ENCODE results near the gene EFHC1. TPM values are rescaled to one million over a fixed set of nuclear protein-coding genes. Genes with fewer than 3 reads are reported as not detected.
A peak's percentile ranks its signal among the peaks of the same experiment; 100 is the strongest.
"Not testable (repeated sequence)": the region's sequence is repeated elsewhere in the genome, so short reads cannot be mapped to it uniquely, and the experiment has no call there.

EFHC1 gene
- polyA plus RNA-seq, 1 donor from 2014 or later = 7.1 TPM

DNA sequence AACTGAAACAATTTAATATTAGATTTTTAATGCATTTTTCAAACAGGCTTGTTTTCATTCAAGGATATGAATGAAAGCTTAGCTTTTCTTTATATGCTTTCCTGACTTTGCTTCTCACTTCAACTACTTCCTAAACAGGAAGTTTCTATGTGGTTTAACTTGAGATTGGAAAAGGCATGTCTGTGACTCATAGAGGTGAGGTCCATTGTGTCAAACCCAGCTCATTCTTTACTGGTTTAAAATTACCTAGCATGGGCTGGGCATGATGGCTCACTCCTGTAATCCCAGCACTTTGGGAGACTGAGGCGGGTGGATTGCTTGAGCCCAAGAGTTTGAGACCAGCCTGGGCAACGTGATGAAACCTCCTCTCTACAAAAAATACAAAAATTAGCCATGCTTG, 34.4 kb downstream of the EFHC1 start:
- Mint-ChIP-seq H3K9me3 (peaks cover 1 to 11% (median 11%) of the 10 kb centered on the region in 3 donors), H3K4me1 (no peaks in the 10 kb centered on the region), H3K4me3 (no peak overlapping the region), H3K27ac (no peak overlapping the region), H3K27me3 (no peaks in the 10 kb centered on the region), H3K36me3 (peaks cover 23% of the 10 kb centered on the region)

DNA sequence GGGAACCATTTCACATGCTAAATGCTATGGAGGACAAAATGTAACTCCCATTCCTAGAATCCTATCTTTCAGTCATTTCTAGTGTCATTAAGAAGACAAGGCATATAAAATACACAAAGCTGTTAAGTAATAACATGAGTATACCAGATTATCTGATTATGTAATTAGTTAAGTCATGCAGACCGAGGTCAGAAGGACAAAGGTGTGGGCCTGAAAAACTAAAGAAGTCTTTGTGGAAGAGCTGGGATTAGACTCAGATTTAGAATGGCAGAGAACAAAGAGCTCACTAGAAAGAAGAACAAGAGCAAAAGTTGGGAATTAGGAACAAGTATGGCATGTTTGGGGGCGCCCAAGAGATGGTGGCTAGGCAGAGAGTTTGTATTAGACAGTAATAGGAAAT, 37.0 kb downstream of the EFHC1 start:
- H3K36me3 Mint-ChIP-seq = peaks cover 14% of the 10 kb centered on the region
- no peaks in the 10 kb centered on the region for H3K27me3 Mint-ChIP-seq
- peaks cover 0 to 8% (median 0%) of the 10 kb centered on the region in 3 donors for H3K9me3 Mint-ChIP-seq
- H3K4me3 Mint-ChIP-seq = no peak overlapping the region
- peak overlapping the region in 1 of 3 donors; percentile 20 for H3K27ac Mint-ChIP-seq
- no peaks in the 10 kb centered on the region for H3K4me1 Mint-ChIP-seq

DNA sequence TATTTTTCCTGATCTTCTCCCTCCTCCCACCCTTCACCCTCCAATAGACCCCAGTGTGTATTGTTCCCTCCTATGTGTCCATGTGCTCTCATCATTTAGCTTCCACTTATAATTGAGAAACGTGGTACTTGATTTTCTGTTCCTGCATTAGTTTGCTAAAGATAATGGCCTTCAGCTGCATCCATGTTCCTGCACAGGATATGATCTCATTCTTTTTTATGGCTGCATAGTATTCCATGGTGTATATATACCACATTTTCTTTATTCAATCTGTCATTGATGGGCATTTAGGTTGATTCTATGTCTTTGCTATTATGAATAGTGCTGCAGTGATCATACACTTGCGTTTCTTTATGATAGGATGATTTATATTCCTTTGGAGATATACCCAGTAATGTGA, 41.1 kb downstream of the EFHC1 start:
- H3K36me3 Mint-ChIP-seq, H3K27ac Mint-ChIP-seq, H3K4me1 Mint-ChIP-seq, H3K9me3 Mint-ChIP-seq, H3K27me3 Mint-ChIP-seq, H3K4me3 Mint-ChIP-seq: not testable (repeated sequence)

DNA sequence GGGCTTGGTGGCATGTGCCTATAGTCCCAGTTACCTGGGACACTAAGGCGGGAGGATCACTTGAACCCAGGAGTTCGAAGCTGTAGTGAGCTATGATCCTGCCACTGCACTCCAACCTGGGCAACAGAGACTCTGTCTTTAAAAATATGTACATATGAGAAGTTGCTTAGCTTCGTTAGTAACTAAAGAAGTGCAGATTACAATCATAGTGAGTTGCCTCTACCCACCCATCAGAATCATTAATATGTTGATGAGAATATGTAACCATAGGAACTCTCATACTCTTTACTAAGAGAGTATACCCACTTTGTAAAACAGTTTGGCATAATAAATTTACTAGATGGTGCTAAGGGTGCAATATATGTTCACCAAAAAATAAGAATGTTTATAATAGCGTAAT, 54.0 kb downstream of the EFHC1 start:
- Mint-ChIP-seq H3K27me3 (no peaks in the 10 kb centered on the region), H3K9me3 (no peaks in the 10 kb centered on the region), H3K27ac (no peak overlapping the region), H3K36me3 (peaks cover 11% of the 10 kb centered on the region), H3K4me1 (no peaks in the 10 kb centered on the region), H3K4me3 (no peak overlapping the region)

DNA sequence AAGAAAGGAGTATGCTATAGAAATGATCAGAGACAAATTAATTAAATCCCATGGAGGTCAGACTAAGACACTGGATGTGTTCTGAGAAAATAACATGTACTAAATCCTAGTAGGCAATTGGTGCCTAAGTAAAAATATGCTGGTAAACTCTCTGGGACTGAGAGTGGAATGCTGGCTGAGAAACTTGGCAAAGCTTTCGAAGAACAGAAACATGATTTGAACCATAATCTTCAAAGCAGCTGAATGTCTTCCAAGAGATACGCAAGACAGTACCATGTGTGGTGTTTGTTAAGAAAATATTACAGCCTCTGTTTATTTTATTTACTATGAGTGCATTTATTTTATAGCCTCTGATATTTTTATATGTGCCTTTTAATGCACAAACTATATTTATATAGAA, 55.2 kb downstream of the EFHC1 start:
- no peak overlapping the region for H3K4me3 Mint-ChIP-seq
- no peaks in the 10 kb centered on the region for H3K9me3 Mint-ChIP-seq
- H3K4me1 Mint-ChIP-seq = no peaks in the 10 kb centered on the region
- H3K36me3 Mint-ChIP-seq = peaks cover 14% of the 10 kb centered on the region
- no peak overlapping the region for H3K27ac Mint-ChIP-seq
- no peaks in the 10 kb centered on the region for H3K27me3 Mint-ChIP-seq

DNA sequence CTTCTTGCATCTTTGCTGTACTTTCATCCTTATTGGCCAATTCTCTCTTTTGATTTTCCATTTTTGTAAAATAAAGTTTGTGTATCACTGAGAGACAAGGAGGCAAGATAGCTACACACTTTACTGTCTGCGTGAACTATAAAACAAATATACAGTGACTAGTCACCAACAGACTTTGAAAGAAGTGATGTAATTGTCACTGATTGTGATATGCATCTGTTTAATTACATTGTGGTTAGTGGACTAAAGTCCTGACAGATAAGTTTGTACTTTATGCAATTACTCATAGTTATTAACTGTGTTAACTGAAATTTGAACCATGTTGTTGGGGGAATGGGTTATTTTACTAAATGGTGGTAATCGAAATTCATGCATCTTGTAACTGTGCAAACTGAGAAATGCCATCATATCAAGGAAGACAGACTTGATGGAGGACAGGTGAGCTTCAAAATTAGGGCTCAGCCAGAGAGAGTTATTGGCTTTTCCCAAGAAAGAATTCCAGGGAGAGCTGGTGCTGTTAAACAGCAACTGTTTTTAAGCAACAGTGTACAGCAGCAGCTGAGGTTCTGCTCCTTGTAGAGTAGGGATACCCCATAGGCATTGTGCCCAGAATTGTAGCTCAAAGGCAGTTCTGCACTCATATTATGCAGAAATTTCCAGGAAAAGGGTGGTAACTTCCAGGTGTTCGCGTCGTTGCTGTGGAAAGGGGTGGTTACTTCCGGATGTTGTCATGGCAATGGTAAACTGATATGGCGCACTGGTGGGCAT, 62.9 kb downstream of the EFHC1 start:
- Mint-ChIP-seq H3K9me3 (no peaks in the 10 kb centered on the region), H3K27ac (no peak overlapping the region), H3K27me3 (no peaks in the 10 kb centered on the region), H3K4me1 (peaks cover 0 to 5% (median 3%) of the 10 kb centered on the region in 3 donors), H3K4me3 (no peak overlapping the region), H3K36me3 (peaks cover 27% of the 10 kb centered on the region)

DNA sequence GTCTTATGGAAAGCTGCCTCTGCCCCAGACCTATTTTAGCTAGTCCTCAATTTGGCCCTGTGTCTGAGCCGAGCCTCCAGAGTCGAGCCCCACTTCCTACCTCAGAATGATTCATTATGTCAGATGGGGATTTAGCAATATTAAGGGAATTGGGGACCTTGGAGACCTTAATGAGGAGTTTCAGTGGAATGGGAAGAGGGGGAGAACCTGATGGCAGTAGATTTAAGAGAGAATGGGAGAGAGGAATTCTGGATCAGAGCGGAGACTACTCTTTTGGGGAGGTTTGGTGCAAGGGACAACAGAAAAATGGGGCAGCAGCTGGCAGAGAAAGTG, 63.5 kb downstream of the EFHC1 start:
- H3K4me3 Mint-ChIP-seq = no peak overlapping the region

DNA sequence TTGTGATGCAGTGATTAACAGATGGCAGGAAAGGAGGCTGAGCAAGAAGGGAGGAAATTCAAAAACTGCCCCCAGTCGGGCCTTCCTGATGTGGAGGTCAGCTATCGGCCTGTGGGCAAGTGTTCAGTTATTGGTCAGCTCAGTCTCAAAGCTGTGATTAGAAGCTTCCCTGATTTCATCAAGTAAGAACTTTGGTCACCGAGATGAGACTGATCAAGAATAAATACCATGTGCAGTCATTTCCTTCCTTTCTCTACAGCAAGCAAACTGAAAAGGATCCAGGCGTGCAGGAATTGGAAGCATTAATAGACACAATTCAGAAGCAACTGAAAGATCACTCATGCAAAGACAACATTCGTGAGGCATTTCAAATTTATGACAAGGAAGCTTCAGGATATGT, 69.7 kb downstream of the EFHC1 start:
- Mint-ChIP-seq H3K4me1 (peaks cover 37 to 42% (median 38%) of the 10 kb centered on the region in 3 donors), H3K27ac (peak overlapping the region; percentile 95 to 98 (median 96)), H3K36me3 (peaks cover 7% of the 10 kb centered on the region), H3K4me3 (peak overlapping the region in 3 of 4 donors; percentile 22 to 70 (median 48)), H3K9me3 (no peaks in the 10 kb centered on the region), H3K27me3 (no peaks in the 10 kb centered on the region)

More for the DNA sequence above, 63.5 kb downstream of the EFHC1 start:
- Mint-ChIP-seq H3K36me3 (peaks cover 27% of the 10 kb centered on the region), H3K9me3 (no peaks in the 10 kb centered on the region), H3K27me3 (no peaks in the 10 kb centered on the region), H3K27ac (no peak overlapping the region), H3K4me1 (peaks cover 0 to 5% (median 3%) of the 10 kb centered on the region in 3 donors)

DNA sequence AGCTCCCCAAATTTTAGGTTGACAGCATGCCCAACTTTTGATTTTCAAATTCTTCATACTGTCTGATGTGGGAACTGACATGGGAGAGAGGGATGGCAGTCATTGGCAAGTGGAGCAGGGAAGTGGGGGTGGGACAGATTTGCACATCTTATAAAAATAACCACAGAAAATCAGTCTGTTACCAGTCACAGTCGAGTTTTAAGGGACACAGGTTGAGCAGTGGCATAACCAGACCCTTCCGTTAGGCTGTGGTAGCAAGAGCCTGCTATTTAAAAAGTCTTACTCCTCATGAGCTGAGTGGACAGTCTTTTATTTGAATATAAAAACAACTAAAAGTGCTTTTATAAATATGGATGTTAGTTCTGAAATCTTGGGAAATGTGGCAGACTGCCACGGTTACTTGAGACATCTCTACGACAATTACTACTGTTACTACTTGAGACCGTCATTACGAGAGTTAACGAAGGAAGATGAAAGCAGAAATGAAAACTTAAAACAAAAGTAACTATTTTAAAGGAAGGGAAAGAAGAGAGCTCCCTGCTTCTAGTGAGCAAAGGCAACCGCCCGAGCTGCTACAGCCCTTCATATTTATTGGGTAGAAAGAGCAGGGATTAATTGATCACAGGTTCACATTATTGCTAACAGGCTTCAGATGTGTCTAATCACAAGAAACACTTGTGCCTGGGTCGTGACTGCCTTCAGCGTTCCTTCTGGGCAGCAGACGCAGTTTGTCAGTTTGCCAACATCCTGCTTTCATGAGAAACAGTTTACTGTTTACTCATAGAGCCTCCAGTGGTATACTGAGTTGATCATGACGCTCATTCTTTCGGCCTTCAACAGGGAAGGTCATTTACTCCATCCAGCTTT, 71.3 kb downstream of the EFHC1 start:
- H3K27me3 Mint-ChIP-seq = no peaks in the 10 kb centered on the region
- no peaks in the 10 kb centered on the region for H3K9me3 Mint-ChIP-seq
- H3K27ac Mint-ChIP-seq = peak overlapping the region; percentile 95 to 98 (median 96)
- H3K4me1 Mint-ChIP-seq = peaks cover 44 to 54% (median 53%) of the 10 kb centered on the region in 3 donors
- H3K36me3 Mint-ChIP-seq = peaks cover 4% of the 10 kb centered on the region
- H3K4me3 Mint-ChIP-seq = peak overlapping the region; percentile 79 to 92 (median 86)

DNA sequence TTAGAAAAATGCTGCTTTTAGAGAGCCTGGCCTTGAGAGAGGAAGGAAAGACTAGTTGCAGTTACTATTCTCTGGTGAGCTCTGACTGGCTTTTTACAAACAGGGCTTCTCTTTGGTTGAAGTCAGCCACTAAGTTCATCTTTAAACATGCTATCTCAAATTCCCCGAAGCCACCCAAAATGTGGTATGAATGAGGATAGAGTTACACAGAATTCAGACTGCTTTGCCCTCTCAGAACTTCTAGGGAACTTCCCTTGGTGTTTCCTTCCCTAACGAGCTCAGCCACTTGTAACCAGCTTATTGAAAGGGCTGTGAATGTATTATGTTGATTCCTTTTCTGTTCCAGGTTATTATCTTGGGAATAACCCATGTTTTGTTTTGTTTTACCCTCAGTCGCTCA, 73.5 kb downstream of the EFHC1 start:
- Mint-ChIP-seq H3K4me1 (peaks cover 63 to 75% (median 73%) of the 10 kb centered on the region in 3 donors), H3K27me3 (no peaks in the 10 kb centered on the region), H3K4me3 (peak overlapping the region in 3 of 4 donors; percentile 65 to 75 (median 67)), H3K36me3 (no peaks in the 10 kb centered on the region), H3K9me3 (no peaks in the 10 kb centered on the region), H3K27ac (peak overlapping the region; percentile 95 to 98 (median 95))

DNA sequence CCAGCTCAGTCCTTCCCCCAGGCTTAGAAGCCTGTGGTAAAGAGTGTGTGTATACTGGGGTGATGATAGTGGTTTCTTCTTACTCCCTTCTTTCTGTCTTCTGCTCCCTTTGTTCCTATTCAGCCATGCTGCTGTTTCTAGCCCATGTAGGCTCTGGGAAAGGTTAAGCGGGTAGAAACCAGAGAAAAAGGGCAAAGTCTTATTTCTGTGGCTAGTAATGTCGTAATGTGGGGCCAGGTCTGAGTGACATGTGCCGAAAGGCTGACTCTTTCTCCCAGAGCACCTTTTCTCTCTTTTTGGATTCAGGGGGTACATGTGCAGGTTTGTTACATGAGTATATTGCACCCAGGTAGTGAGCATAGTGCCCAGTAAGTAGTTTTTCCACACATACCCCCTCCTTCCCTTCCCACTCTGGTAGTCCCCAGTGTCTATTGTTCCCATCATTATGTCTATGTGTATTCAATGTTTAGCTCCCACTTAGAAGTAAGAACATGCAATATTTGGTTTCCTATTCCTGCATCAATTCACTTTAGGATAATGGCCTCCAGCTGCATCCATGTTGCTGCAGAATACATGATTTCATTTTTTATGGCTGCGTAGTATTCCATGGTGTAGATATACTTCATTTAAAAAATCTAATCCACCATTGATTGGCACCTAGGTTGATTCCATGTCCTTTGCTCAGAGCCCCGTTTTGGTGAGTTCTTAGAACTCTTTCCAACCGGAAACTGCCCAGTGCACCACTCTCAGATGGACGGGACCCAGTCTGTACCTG, 74.3 kb downstream of the EFHC1 start:
- H3K27ac Mint-ChIP-seq = peak overlapping the region; percentile 95 to 98 (median 95)
- no peaks in the 10 kb centered on the region for H3K36me3 Mint-ChIP-seq
- H3K4me1 Mint-ChIP-seq = peaks cover 66 to 82% (median 78%) of the 10 kb centered on the region in 3 donors
- peak overlapping the region in 3 of 4 donors; percentile 33 to 67 (median 65) for H3K4me3 Mint-ChIP-seq
- H3K27me3 Mint-ChIP-seq = no peaks in the 10 kb centered on the region
- no peaks in the 10 kb centered on the region for H3K9me3 Mint-ChIP-seq

DNA sequence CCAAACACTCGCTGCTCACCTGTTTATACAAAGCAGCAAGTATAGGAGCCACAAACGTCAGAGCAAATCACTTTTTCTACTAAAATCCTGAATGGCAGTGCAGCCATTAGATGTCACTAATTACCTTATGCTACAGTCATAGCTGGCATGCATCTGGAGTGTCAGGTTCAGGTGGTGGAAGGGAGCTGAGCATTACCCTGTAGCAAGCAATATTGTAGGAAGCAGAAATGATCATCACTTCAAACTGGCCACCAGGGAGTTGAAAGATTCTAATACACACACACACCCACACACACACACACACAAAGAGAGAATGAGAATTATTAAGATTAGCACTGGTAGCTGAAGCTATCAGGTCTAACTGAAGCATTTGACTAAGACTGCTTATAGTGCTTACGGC, 75.8 kb downstream of the EFHC1 start:
- Mint-ChIP-seq H3K4me1 (peaks cover 54 to 73% (median 70%) of the 10 kb centered on the region in 3 donors), H3K9me3 (no peaks in the 10 kb centered on the region), H3K36me3 (no peaks in the 10 kb centered on the region), H3K27ac (peak overlapping the region; percentile 95 to 99 (median 97)), H3K4me3 (peak overlapping the region in 2 of 4 donors; percentile 64 to 81), H3K27me3 (no peaks in the 10 kb centered on the region)

DNA sequence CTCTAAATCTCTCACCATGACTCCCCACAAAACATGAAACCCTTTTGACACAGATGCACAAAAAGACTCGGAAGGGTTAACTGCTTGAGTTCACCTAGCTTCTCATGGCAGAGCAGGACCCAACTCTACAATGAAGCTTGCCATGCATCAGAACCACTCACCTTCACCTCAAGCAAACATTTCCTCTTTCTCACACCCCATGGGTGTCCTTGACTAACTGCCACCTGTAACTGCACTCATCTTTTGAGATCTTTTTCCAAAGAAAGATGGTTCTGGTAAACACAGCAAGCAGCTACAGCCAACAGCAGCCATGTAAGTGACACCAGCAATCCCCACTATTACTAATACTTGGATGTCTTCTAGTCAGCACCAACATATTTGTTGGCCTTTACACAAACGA, 76.5 kb downstream of the EFHC1 start:
- H3K4me1 Mint-ChIP-seq = peaks cover 47 to 70% (median 64%) of the 10 kb centered on the region in 3 donors
- no peaks in the 10 kb centered on the region for H3K27me3 Mint-ChIP-seq
- no peaks in the 10 kb centered on the region for H3K36me3 Mint-ChIP-seq
- H3K4me3 Mint-ChIP-seq = peak overlapping the region in 3 of 4 donors; percentile 9 to 81 (median 53)
- peak overlapping the region; percentile 95 to 99 (median 97) for H3K27ac Mint-ChIP-seq
- no peaks in the 10 kb centered on the region for H3K9me3 Mint-ChIP-seq

DNA sequence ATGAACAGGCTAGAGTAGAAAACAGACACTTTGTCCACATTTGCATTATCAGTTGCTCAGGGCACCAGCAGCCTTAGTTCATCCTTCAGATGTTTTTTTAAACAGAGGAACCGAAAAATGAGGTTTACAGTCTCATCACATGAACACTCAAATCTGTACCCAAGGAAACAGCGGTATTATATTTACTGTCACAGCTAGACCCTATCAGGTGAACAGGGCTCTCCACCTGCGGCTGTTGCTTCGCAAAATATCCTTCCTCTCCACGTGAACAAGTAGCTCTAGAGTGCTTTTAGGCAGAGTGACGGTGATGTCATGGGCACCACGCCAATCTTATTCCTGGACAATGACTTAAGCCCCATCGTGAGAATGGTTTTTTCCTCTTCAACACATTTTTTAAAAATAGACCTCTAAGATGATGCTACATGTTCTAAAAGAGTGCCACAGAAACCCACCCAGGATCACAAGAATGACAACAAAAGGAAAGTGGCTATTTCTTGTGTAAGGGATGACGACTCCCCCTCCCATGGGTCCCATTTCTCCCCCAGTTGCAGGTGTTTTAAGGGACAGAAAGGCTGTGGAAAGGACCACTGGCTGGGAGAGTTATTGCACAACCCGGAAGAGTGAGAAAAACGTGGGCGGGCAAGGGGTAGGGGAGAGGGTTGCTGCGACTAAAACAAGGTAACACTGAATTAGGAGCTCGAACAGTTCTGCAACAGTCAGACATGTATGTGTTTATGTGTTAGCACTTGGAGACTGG, 77.7 kb downstream of the EFHC1 start:
- peak overlapping the region; percentile 95 to 99 (median 97) for H3K27ac Mint-ChIP-seq
- H3K9me3 Mint-ChIP-seq = no peaks in the 10 kb centered on the region
- H3K27me3 Mint-ChIP-seq = no peaks in the 10 kb centered on the region
- H3K36me3 Mint-ChIP-seq = peaks cover 4% of the 10 kb centered on the region
- peak overlapping the region; percentile 70 to 84 (median 80) for H3K4me3 Mint-ChIP-seq
- H3K4me1 Mint-ChIP-seq = peaks cover 39 to 64% (median 59%) of the 10 kb centered on the region in 3 donors
